KMS-11 (cell line): ENCODE results near the gene HPCAL1.

Source experiments
- H2AFZ ChIP-seq: fragments of 200-600 bp; sonication (generic); 2 replicates; pipeline ENCODE4 v1.6.1; 2016; ENCODE audit warnings: antibody characterized with exemption, mixed run types, low read depth
- H3K27ac ChIP-seq: fragments of 200-600 bp; sonication (generic); 2 replicates; pipeline ENCODE4 v1.6.1; 2016; ENCODE audit warnings: mild to moderate bottlenecking, mixed run types
- H3K27me3 ChIP-seq: fragments of 200-600 bp; sonication (generic); 2 replicates; pipeline ENCODE4 v1.6.1; 2017; ENCODE audit warnings: mild to moderate bottlenecking, low read depth, mixed run types, moderate library complexity; ENCODE audit not compliant: insufficient read depth
- H3K36me3 ChIP-seq: fragments of 200-600 bp; sonication (generic); 2 replicates; pipeline ENCODE4 v1.6.1; 2017; ENCODE audit warnings: mild to moderate bottlenecking, mixed run types; ENCODE audit not compliant: insufficient read depth
- H3K4me1 ChIP-seq: fragments of 200-600 bp; sonication (generic); 2 replicates; pipeline ENCODE4 v1.6.1; 2016; ENCODE audit warnings: mild to moderate bottlenecking, low read depth, mixed run types; ENCODE audit not compliant: poor library complexity, severe bottlenecking
- H3K4me2 ChIP-seq: fragments of 200-600 bp; sonication (generic); 2 replicates; pipeline ENCODE4 v1.7.0; 2016; ENCODE audit warnings: mild to moderate bottlenecking, mixed run types
- H3K4me3 ChIP-seq: fragments of 200-600 bp; sonication (generic); IDR thresholded peaks from 2 replicates; pipeline ENCODE4 v1.6.1; 2017; ENCODE audit warnings: low read depth, low read length, mixed read lengths; ENCODE audit not compliant: insufficient read depth
- H3K79me2 ChIP-seq: fragments of 200-600 bp; sonication (generic); 2 replicates; pipeline ENCODE4 v1.6.1; 2016; ENCODE audit warnings: low read depth, mixed run types; ENCODE audit not compliant: insufficient read depth
- H3K9ac ChIP-seq: fragments of 200-600 bp; sonication (generic); 2 replicates; pipeline ENCODE4 v1.6.1; 2016; ENCODE audit warnings: mild to moderate bottlenecking, mixed run types
- H4K20me1 ChIP-seq: fragments of 200-600 bp; sonication (generic); 2 replicates; pipeline ENCODE4 v1.6.1; 2016; ENCODE audit warnings: mild to moderate bottlenecking, mixed run types; ENCODE audit not compliant: insufficient read depth
- TF ChIP-seq, protein P1 (sequence below): fragments of 200-600 bp; sonication (generic); conservative IDR thresholded peaks from 2 replicates; pipeline ENCODE4 v1.6.1; 2017; ENCODE audit warnings: low read depth, mild to moderate bottlenecking, antibody characterized with exemption, low read length, moderate library complexity, mixed read lengths

Gene HPCAL1

GRCh38 chr2:10269291-10269690 is 33.4 kb upstream of the HPCAL1 start:
- Histone ChIP-seq H3K4me3 (no peak overlapping the region), H3K4me1 (no peaks in the 10 kb centered on the region)

GRCh38 chr2:10269711-10270610 is 32.7 kb upstream of the HPCAL1 start:
- Histone ChIP-seq H3K79me2 (no peaks in the 10 kb centered on the region), H3K9ac (no peak overlapping the region), H2AFZ (no peak overlapping the region), H3K36me3 (no peaks in the 10 kb centered on the region), H3K27ac (no peak overlapping the region), H3K27me3 (no peaks in the 10 kb centered on the region), H3K4me2 (no peak overlapping the region), H3K4me1 (no peaks in the 10 kb centered on the region), H3K4me3 (no peak overlapping the region), H4K20me1 (no peaks in the 10 kb centered on the region)
- TF ChIP-seq, protein P1, sequence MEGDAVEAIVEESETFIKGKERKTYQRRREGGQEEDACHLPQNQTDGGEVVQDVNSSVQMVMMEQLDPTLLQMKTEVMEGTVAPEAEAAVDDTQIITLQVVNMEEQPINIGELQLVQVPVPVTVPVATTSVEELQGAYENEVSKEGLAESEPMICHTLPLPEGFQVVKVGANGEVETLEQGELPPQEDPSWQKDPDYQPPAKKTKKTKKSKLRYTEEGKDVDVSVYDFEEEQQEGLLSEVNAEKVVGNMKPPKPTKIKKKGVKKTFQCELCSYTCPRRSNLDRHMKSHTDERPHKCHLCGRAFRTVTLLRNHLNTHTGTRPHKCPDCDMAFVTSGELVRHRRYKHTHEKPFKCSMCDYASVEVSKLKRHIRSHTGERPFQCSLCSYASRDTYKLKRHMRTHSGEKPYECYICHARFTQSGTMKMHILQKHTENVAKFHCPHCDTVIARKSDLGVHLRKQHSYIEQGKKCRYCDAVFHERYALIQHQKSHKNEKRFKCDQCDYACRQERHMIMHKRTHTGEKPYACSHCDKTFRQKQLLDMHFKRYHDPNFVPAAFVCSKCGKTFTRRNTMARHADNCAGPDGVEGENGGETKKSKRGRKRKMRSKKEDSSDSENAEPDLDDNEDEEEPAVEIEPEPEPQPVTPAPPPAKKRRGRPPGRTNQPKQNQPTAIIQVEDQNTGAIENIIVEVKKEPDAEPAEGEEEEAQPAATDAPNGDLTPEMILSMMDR, result no peak

More at GRCh38 chr2:10269291-10269690, 33.4 kb upstream of the HPCAL1 start:
- TF ChIP-seq, protein P1, result no peak
- Histone ChIP-seq H3K9ac (no peak overlapping the region), H3K36me3 (no peaks in the 10 kb centered on the region), H2AFZ (no peak overlapping the region), H3K79me2 (no peaks in the 10 kb centered on the region), H3K4me2 (no peak overlapping the region), H4K20me1 (no peaks in the 10 kb centered on the region), H3K27me3 (no peaks in the 10 kb centered on the region), H3K27ac (no peak overlapping the region)

- H3K4me3 ChIP-seq, result no peak overlapping the region
- no peaks in the 10 kb centered on the region for H3K79me2 ChIP-seq
- no peak overlapping the region for H3K4me2 ChIP-seq
- H4K20me1 ChIP-seq, result no peaks in the 10 kb centered on the region
- H3K4me1 ChIP-seq, result no peaks in the 10 kb centered on the region
- TF ChIP-seq, protein P1, result no peak
- no peak overlapping the region for H3K27ac ChIP-seq
- H3K9ac ChIP-seq, result no peak overlapping the region
- H2AFZ ChIP-seq, result no peak overlapping the region
- H3K36me3 ChIP-seq, result no peaks in the 10 kb centered on the region
- no peaks in the 10 kb centered on the region for H3K27me3 ChIP-seq
Measured at GRCh38 chr2:10271509-10271908, 31.2 kb upstream of the HPCAL1 start.

GRCh38 chr2:10271946-10272345 is 30.8 kb upstream of the HPCAL1 start:
- Histone ChIP-seq H3K27me3 (no peaks in the 10 kb centered on the region), H2AFZ (no peak overlapping the region), H3K9ac (no peak overlapping the region), H4K20me1 (no peaks in the 10 kb centered on the region), H3K4me3 (no peak overlapping the region), H3K4me1 (no peaks in the 10 kb centered on the region), H3K4me2 (no peak overlapping the region), H3K27ac (no peak overlapping the region), H3K36me3 (no peaks in the 10 kb centered on the region), H3K79me2 (no peaks in the 10 kb centered on the region)
- TF ChIP-seq, protein P1, result no peak
